COLO829 (cell line): Measurements from ENCODE around the gene AANAT.

Experiments used
- DNase-seq: peaks from one replicate; pipeline ENCODE4 v3.0.0; 2012; ENCODE audit warnings: low spot score

The AANAT gene

GRCh38 chr17:76442341-76443338 is 24.8 kb upstream of the AANAT start:
- DNase-seq, result no peak

- peak; percentile 44 for DNase-seq
Observed at GRCh38 chr17:76444518-76445311, 22.7 kb upstream of the AANAT start.

- DNase-seq, result no peak
Observed at GRCh38 chr17:76445697-76446448, 21.5 kb upstream of the AANAT start.

- DNase-seq, result peak; percentile 77
Observed at GRCh38 chr17:76446449-76447231, 20.8 kb upstream of the AANAT start.

- no peak for DNase-seq
Observed at GRCh38 chr17:76447931-76448652, 19.3 kb upstream of the AANAT start.

- DNase-seq, result no peak
Observed at GRCh38 chr17:76449126-76449525, 18.3 kb upstream of the AANAT start.

- DNase-seq, result no peak
Observed at GRCh38 chr17:76451506-76451905, 15.9 kb upstream of the AANAT start.

DNA sequence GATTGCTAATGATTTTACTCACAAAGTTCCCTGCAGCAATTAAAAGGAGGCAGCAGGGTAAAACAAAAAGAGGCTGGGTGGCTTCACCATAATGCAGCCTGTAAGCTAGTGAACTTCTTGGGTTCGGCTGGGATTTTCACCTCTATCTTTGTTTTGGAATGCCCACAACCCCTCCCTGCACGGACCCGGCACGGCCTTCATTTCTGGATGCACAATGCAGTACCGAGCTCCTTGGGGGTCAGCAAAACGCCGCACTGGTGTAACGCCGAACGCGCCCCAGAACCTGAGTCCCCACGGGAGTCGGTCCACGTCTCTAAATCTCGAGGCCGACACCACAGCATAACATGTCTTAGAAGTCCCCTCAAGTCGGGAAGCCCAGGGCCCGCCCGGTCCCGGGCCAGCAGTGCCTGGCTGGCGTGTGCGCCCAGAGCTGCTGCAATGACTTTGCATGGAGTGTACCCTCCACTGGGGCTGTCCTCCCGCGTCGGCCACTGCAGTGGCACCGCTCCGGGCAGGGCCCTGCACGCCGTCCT is 15.2 kb upstream of the AANAT start:
- DNase-seq, result no peak

- DNase-seq, result peak; percentile 92
Observed at GRCh38 chr17:76452660-76453430, 14.6 kb upstream of the AANAT start, which contains the start of gene UBE2O. Gene UBE2O, minus strand, starts transcription at chr17:76453152. Its CDS starts 11 bp downstream, at chr17:76453141.

- DNase-seq, result no peak
Observed at GRCh38 chr17:76453431-76453743, 14.0 kb upstream of the AANAT start.

GRCh38 chr17:76458580-76459490 is 8.6 kb upstream of the AANAT start:
- no peak for DNase-seq

GRCh38 chr17:76459674-76460073 is 7.7 kb upstream of the AANAT start:
- DNase-seq, result no peak

DNA sequence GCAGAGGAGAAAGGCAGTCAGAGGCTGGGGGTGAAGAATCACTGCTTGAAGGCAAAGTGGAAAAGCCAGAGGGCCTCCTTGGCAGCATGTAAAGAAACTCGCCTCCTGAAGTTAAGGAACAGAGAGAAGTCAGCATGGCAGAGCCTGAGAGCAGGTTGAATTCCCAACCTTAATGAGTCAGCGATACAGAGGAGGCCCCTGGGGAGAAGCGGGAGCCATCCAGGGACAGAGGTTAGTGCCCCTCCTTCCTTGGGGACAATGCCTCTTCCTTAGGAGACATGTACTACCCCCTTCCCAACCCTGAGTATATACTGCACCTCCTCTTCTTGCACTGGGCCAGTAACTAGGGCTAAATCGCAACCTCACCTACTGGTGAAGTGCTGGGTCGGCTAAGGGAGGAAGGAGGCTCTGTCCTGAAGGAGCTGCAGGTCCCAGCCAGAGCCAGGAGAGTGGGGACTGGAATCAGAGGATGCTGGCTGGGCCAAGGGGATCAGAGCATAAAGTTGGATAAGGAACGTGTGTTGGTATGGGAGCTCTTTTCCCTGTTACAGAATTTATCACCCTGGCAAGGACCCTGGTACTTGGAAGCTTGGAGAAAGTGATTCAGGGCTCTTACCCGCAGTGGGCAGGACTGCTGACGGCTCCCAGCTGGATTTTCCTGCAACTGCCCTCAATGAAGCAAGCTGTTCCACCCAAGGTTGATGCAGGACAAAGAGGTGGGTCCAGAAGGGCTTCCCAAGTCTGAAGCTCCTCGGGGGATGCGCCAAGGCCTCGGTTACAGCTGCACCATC is 5.4 kb upstream of the AANAT start:
- no peak for DNase-seq

GRCh38 chr17:76462556-76463290 is 4.7 kb upstream of the AANAT start:
- DNase-seq, result no peak

- DNase-seq, result no peak
Observed at GRCh38 chr17:76466775-76467130, 650 bp upstream of the AANAT start.

DNA sequence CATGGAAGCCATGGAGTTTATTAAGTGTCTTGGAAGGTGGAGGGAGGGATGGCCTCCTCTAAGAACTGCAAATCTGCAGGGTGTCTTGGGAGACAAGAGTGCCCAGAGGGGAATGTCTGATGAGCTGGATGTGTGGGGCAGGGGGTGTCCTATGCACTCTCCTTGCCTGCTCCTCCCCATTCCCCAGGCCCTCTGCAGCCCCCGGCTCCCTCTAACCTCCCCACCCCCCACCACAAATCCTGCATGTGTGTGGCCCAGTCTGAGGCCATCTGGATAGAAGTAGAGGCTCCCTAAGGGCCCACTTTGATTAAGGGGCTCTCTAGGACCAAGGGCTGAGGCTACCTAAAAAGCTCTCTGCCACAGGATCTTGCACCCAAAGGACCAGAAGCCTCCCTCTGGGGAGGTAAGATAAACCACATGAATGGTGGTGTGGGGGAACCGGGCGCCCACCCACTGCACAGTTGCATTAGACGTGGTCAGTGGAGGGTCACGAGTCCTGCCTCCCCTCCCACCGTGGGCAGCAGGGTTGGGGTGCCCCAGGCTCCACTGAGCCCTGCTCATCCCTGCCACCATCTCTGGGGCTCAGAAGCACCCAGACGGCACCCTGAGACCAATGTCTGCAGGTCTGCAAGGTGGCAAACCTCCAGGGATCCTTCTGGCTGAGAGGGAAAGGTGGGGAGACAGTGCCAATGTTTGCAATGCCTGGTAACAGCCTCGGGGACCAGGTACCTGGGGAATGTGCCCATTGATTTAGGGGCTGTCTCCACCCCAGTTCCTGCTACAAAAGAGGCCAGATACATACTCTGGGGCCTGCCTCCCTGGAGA is 618 bp downstream of the AANAT start:
- no peak for DNase-seq
